Activated naive CD4-positive, alpha-beta T cell treated with anti-CD3 and anti-CD28 coated beads, Interleukin-2, amount 50 U/mL, for 72 hours (primary cell): ENCODE measurements around the gene HDAC7. TPM values are rescaled to one million over a fixed set of nuclear protein-coding genes. Genes with fewer than 3 reads are reported as not detected.

Experiments used
- ATAC-seq, 2 donors: fragments of 150-1000 bp; cut with Tn5 transposase; 2 replicates each; pipeline ENCODE4 v1.10.0; 2021; ENCODE audit warnings: mild to moderate bottlenecking in 2 of 2, moderate library complexity in 2 of 2
- DNase-seq, 2 donors: peaks; one replicate each; pipeline ENCODE4 v3.0.0; 2021 to 2022; ENCODE audit warnings: low spot score in 2 of 2
- H3K27ac Mint-ChIP-seq, 2 donors: one replicate each; pipeline ENCODE4 v1.8.0; 2022; ENCODE audit warnings: mild to moderate bottlenecking in 2 of 2, mixed read lengths in 2 of 2
- H3K36me3 Mint-ChIP-seq, 2 donors: one replicate each; pipeline ENCODE4 v1.8.0; 2022; ENCODE audit warnings: mixed read lengths in 2 of 2
- H3K9me3 Mint-ChIP-seq, 2 donors: one replicate each; pipeline ENCODE4 v1.8.0; 2022; ENCODE audit warnings: mixed read lengths in 2 of 2
- total RNA-seq, 2 donors: library from RNA; stranded (reverse); gene quantifications; one replicate each; pipeline ENCODE4 v1.2.3, GENCODE V29; 2022

Gene HDAC7
- total RNA-seq, 2 donors from 2014 or later = 285 to 334 TPM

- Mint-ChIP-seq H3K9me3 (no peaks in the 10 kb centered on the region), H3K36me3 (peaks cover 0 to 6% of the 10 kb centered on the region in 2 donors), H3K27ac (peak overlapping the region; percentile 84 to 94)
- DNase-seq (no peak), ATAC-seq (peak; percentile 49 to 51)
Observed at GRCh38 chr12:47797441-47797840, 22.3 kb downstream of the HDAC7 start.

GRCh38 chr12:47795814-47796411, 23.8 kb downstream of the HDAC7 start:
- no peaks in the 10 kb centered on the region for H3K9me3 Mint-ChIP-seq
- peak overlapping the region in 1 of 2 donors; percentile 15 for H3K27ac Mint-ChIP-seq
- peaks cover 0 to 4% of the 10 kb centered on the region in 2 donors for H3K36me3 Mint-ChIP-seq
- no peak for DNase-seq
- ATAC-seq = no peak

GRCh38 chr12:47795121-47795813, 24.4 kb downstream of the HDAC7 start:
- Mint-ChIP-seq H3K36me3 (peaks cover 0 to 10% of the 10 kb centered on the region in 2 donors), H3K9me3 (no peaks in the 10 kb centered on the region), H3K27ac (peak overlapping the region in 1 of 2 donors; percentile 15)
- no peak for DNase-seq
- no peak for ATAC-seq

- ATAC-seq (no peak), DNase-seq (no peak)
- H3K9me3 Mint-ChIP-seq = no peaks in the 10 kb centered on the region
- H3K27ac Mint-ChIP-seq = no peak overlapping the region
- peaks cover 0 to 10% of the 10 kb centered on the region in 2 donors for H3K36me3 Mint-ChIP-seq
Observed at GRCh38 chr12:47794679-47795078, 25.0 kb downstream of the HDAC7 start.

GRCh38 chr12:47793015-47793681, 26.6 kb downstream of the HDAC7 start:
- DNase-seq = no peak
- H3K27ac Mint-ChIP-seq = peak overlapping the region; percentile 6 to 66
- peaks cover 6 to 23% of the 10 kb centered on the region in 2 donors for H3K36me3 Mint-ChIP-seq
- ATAC-seq = no peak
- no peaks in the 10 kb centered on the region for H3K9me3 Mint-ChIP-seq

- ATAC-seq = no peak
- H3K9me3 Mint-ChIP-seq = no peaks in the 10 kb centered on the region
- peaks cover 13 to 35% of the 10 kb centered on the region in 2 donors for H3K36me3 Mint-ChIP-seq
- no peak for DNase-seq
- peak overlapping the region; percentile 50 to 71 for H3K27ac Mint-ChIP-seq
Observed at GRCh38 chr12:47791874-47792273, 27.8 kb downstream of the HDAC7 start.

- peak overlapping the region; percentile 73 to 77 for H3K27ac Mint-ChIP-seq
- H3K9me3 Mint-ChIP-seq = no peaks in the 10 kb centered on the region
- peaks cover 17 to 37% of the 10 kb centered on the region in 2 donors for H3K36me3 Mint-ChIP-seq
- ATAC-seq = no peak
- no peak for DNase-seq
Observed at GRCh38 chr12:47791351-47791746, 28.4 kb downstream of the HDAC7 start.

- Mint-ChIP-seq H3K27ac (peak overlapping the region; percentile 73 to 77), H3K36me3 (peaks cover 20 to 41% of the 10 kb centered on the region in 2 donors), H3K9me3 (no peaks in the 10 kb centered on the region)
Observed at GRCh38 chr12:47790676-47791350, 28.9 kb downstream of the HDAC7 start.

GRCh38 chr12:47789712-47790489, 29.8 kb downstream of the HDAC7 start:
- no peak for ATAC-seq
- DNase-seq = no peak
- Mint-ChIP-seq H3K27ac (peak overlapping the region in 1 of 2 donors; percentile 90), H3K36me3 (peaks cover 26 to 47% of the 10 kb centered on the region in 2 donors), H3K9me3 (no peaks in the 10 kb centered on the region)

More at GRCh38 chr12:47790676-47791350, 28.9 kb downstream of the HDAC7 start:
- ATAC-seq (no peak), DNase-seq (no peak)

- Mint-ChIP-seq H3K36me3 (peaks cover 26 to 53% of the 10 kb centered on the region in 2 donors), H3K9me3 (no peaks in the 10 kb centered on the region), H3K27ac (peak overlapping the region in 1 of 2 donors; percentile 90)
- DNase-seq = no peak
- ATAC-seq = no peak
Observed at GRCh38 chr12:47789141-47789540, 30.6 kb downstream of the HDAC7 start.

GRCh38 chr12:47787596-47788319, 31.9 kb downstream of the HDAC7 start:
- peak overlapping the region; percentile 90 to 93 for H3K27ac Mint-ChIP-seq
- ATAC-seq = no peak
- no peaks in the 10 kb centered on the region for H3K9me3 Mint-ChIP-seq
- H3K36me3 Mint-ChIP-seq = peaks cover 26 to 53% of the 10 kb centered on the region in 2 donors
- DNase-seq = no peak

- H3K9me3 Mint-ChIP-seq = no peaks in the 10 kb centered on the region
- DNase-seq = no peak
- H3K27ac Mint-ChIP-seq = peak overlapping the region; percentile 90 to 94
- ATAC-seq = no peak
- peaks cover 26 to 53% of the 10 kb centered on the region in 2 donors for H3K36me3 Mint-ChIP-seq
Observed at GRCh38 chr12:47786662-47787280, 32.9 kb downstream of the HDAC7 start.

- Mint-ChIP-seq H3K27ac (peak overlapping the region; percentile 90 to 94), H3K9me3 (no peaks in the 10 kb centered on the region), H3K36me3 (peaks cover 26 to 51% of the 10 kb centered on the region in 2 donors)
- peak; percentile 14 to 57 for ATAC-seq
- no peak for DNase-seq
Observed at GRCh38 chr12:47785887-47786661, 33.6 kb downstream of the HDAC7 start.

GRCh38 chr12:47785036-47785886, 34.4 kb downstream of the HDAC7 start:
- no peak for DNase-seq
- ATAC-seq = peak; percentile 3 to 6
- H3K27ac Mint-ChIP-seq = peak overlapping the region; percentile 90 to 94
- peaks cover 26 to 43% of the 10 kb centered on the region in 2 donors for H3K36me3 Mint-ChIP-seq
- H3K9me3 Mint-ChIP-seq = no peaks in the 10 kb centered on the region
